A549 (cell line): Measurements from ENCODE around the gene RARB. TPM values are rescaled to one million over a fixed set of nuclear protein-coding genes. Genes with fewer than 3 reads are reported as not detected.

ENCODE experiments used
- ATAC-seq, 2 experiments: fragments of 200-7000 bp in 1 of 2; fragments of >200 bp in 1 of 2; cut with Nextera tagmentation in 1 of 2; cut with Tn5 transposase in 1 of 2; 3 replicates each; pipeline versions ENCODE4 v1.8.0 to v1.9.1; 2018 to 2020; ENCODE audit warnings: mild to moderate bottlenecking in 1 of 2, moderate library complexity in 1 of 2
- CTCF ChIA-PET: fragments of 300-600 bp; sonication (Branson Sonifier 250); formaldehyde crosslinking; extraction: SDS; loops from one replicate; lab custom pipeline; 2021; ENCODE audit warnings: antibody characterized with exemption, inconsistent platforms; lab: Yijun Ruan, JAX
- POLR2A ChIA-PET: fragments of 350-600 bp; formaldehyde crosslinking; extraction: SDS; loops from one replicate; lab custom pipeline; 2021; ENCODE audit warnings: antibody characterized with exemption, inconsistent platforms; lab: Yijun Ruan, JAX
- DNase-seq, 2 experiments: peaks; one replicate each; pipeline versions ENCODE4 v3.0.0 to v3.0.0-alpha.2; 2011 to 2016; ENCODE audit warnings: low read depth in 1 of 2, low spot score in 1 of 2
- FAIRE-seq: peaks from 2 replicates; lab custom pipeline; 2011; peaks lifted over from hg19 to GRCh38; lab: Jason Lieb, UNC
- H3K27ac ChIP-seq, 2 experiments: fragments of >200 bp; sonication (Bioruptor Twin); formaldehyde crosslinking; 3 replicates each; pipeline ENCODE4 v1.5.1; 2016 to 2017
- H3K4me1 ChIP-seq: fragments of >200 bp; sonication (Bioruptor Twin); formaldehyde crosslinking; 3 replicates; pipeline ENCODE4 v1.6.1; 2016
- H3K4me2 ChIP-seq: fragments of >200 bp; sonication (Bioruptor Twin); formaldehyde crosslinking; 3 replicates; pipeline ENCODE4 v1.6.1; 2016
- H3K4me3 ChIP-seq: fragments of >200 bp; sonication (Bioruptor Twin); formaldehyde crosslinking; 3 replicates; pipeline ENCODE4 v1.5.1; 2016
- H3K9me3 ChIP-seq: fragments of >200 bp; sonication (Bioruptor Twin); formaldehyde crosslinking; 3 replicates; pipeline ENCODE4 v1.6.1; 2016
- CBX8 ChIP-seq: fragments of 200-600 bp; sonication (generic); IDR thresholded peaks from 2 replicates; pipeline ENCODE4 v1.6.1; 2016
- CEBPB ChIP-seq, 2 experiments: fragments of >200 bp in 1 of 2; sonication (Bioruptor Twin) in 1 of 2; formaldehyde crosslinking in 1 of 2; IDR thresholded peaks; 2 replicates each; pipeline ENCODE4 v1.6.1; 2012 to 2016
- CHD4 ChIP-seq: fragments of 200-600 bp; sonication (generic); IDR thresholded peaks from 2 replicates; pipeline ENCODE4 v1.6.1; 2016; ENCODE audit warnings: antibody characterized with exemption, mild to moderate bottlenecking, borderline replicate concordance
- CTCF ChIP-seq: fragments of >200 bp; sonication (Bioruptor Twin); formaldehyde crosslinking; IDR thresholded peaks from 3 replicates; pipeline ENCODE4 v1.5.1; 2016
- ELK1 ChIP-seq: fragments of 150-350 bp; IDR thresholded peaks from 2 replicates; pipeline ENCODE4 v1.6.1; 2014; ENCODE audit warnings: low read depth, mild to moderate bottlenecking, low read length
- EP300 ChIP-seq, 2 experiments: fragments of >200 bp; sonication (Bioruptor Twin); formaldehyde crosslinking; IDR thresholded peaks; 2 replicates in 1 of 2; 3 replicates in 1 of 2; pipeline ENCODE4 v1.6.1; 2016 to 2017
- FOSB ChIP-seq: fragments of 250-450 bp; sonication (Bioruptor Pico); IDR thresholded peaks from 2 replicates; pipeline ENCODE4 v1.5.0; 2020; ENCODE audit warnings: mild to moderate bottlenecking, moderate library complexity
- FOSL2 ChIP-seq, 2 experiments: fragments of 450-650 bp in 1 of 2; fragments of >200 bp in 1 of 2; sonication (Bioruptor Twin) in 1 of 2; formaldehyde crosslinking; IDR thresholded peaks; 2 replicates each; pipeline versions ENCODE4 v1.5.0 to v1.6.1; 2016 to 2020; ENCODE audit warnings: mild to moderate bottlenecking in 1 of 2, moderate library complexity in 1 of 2
- HDAC2 ChIP-seq: fragments of 200-600 bp; sonication (generic); IDR thresholded peaks from 2 replicates; pipeline ENCODE4 v1.6.1; 2016
- HOXA7 ChIP-seq: fragments of 250-450 bp; sonication (Bioruptor Pico); IDR thresholded peaks from 2 replicates; pipeline ENCODE4 v1.5.0; 2020; ENCODE audit warnings: mild to moderate bottlenecking, moderate library complexity
- HOXB5 ChIP-seq: fragments of 250-450 bp; sonication (Bioruptor Pico); IDR thresholded peaks from 2 replicates; pipeline ENCODE4 v1.5.0; 2020; ENCODE audit warnings: mild to moderate bottlenecking, moderate library complexity
- KDM1A ChIP-seq: fragments of 200-600 bp; sonication (generic); IDR thresholded peaks from 2 replicates; pipeline ENCODE4 v1.6.1; 2016; ENCODE audit warnings: low read depth, mild to moderate bottlenecking
- MYC ChIP-seq: IDR thresholded peaks from 2 replicates; pipeline ENCODE4 v1.6.1; 2012; ENCODE audit warnings: mild to moderate bottlenecking, inconsistent platforms, low read length, improper control_type of control experiment, borderline replicate concordance
- NR3C1 ChIP-seq: fragments of >200 bp; sonication (Bioruptor Twin); formaldehyde crosslinking; IDR thresholded peaks from 3 replicates; pipeline ENCODE4 v1.6.1; 2017
- PBX3 ChIP-seq: IDR thresholded peaks from 2 replicates; pipeline ENCODE4 v1.6.1; 2012
- POLR2AphosphoS2 ChIP-seq: conservative IDR thresholded peaks from 2 replicates; pipeline ENCODE4 v1.6.1; 2012; ENCODE audit warnings: low read length, improper control_type of control experiment, inconsistent platforms
- RCOR1 ChIP-seq: fragments of 150-350 bp; IDR thresholded peaks from 2 replicates; pipeline ENCODE4 v1.6.1; 2014; ENCODE audit warnings: antibody characterized with exemption, low read length, low read depth
- RFX5 ChIP-seq: fragments of 450-650 bp; IDR thresholded peaks from 2 replicates; pipeline ENCODE4 v1.7.1; 2014; ENCODE audit warnings: antibody characterized with exemption, mild to moderate bottlenecking, moderate library complexity
- RNF2 ChIP-seq: fragments of 200-600 bp; sonication (generic); IDR thresholded peaks from 2 replicates; pipeline ENCODE4 v1.6.1; 2016; ENCODE audit warnings: low read depth, mild to moderate bottlenecking, antibody characterized with exemption, moderate library complexity, borderline replicate concordance
- SMC3 ChIP-seq: fragments of >200 bp; sonication (Bioruptor Twin); formaldehyde crosslinking; IDR thresholded peaks from 3 replicates; pipeline ENCODE4 v1.6.1; 2018; ENCODE audit warnings: inconsistent platforms
- SREBF2 ChIP-seq: fragments of 450-650 bp; IDR thresholded peaks from 2 replicates; pipeline ENCODE4 v1.6.1; 2014; ENCODE audit warnings: mild to moderate bottlenecking, moderate library complexity
- TP53 ChIP-seq: fragments of 250-450 bp; sonication (Bioruptor Pico); IDR thresholded peaks from 2 replicates; pipeline ENCODE4 v1.5.0; 2021; ENCODE audit warnings: mild to moderate bottlenecking, moderate library complexity
- ZSCAN20 ChIP-seq: fragments of 250-450 bp; sonication (Bioruptor Pico); IDR thresholded peaks from 2 replicates; pipeline ENCODE4 v1.8.0; 2022; ENCODE audit warnings: mild to moderate bottlenecking, moderate library complexity
- WGBS: methylation state at CpG from one replicate; pipeline ENCODE4 v1.1.6; 2017; ENCODE audit errors: missing lambda C conversion rate; 5-methylcytosine and 5-hydroxymethylcytosine counted together
- polyA plus RNA-seq, 4 experiments: library from polyadenylated mRNA; depleted of rRNA in 3 of 4; stranded (reverse); fragments of >200 nt; fragmentation: RNase III in 1 of 4; extraction: RNeasy Plus Mini Kit Qiagen cat#74134 plus additional on column Dnase treatment in 1 of 4; gene quantifications; 2 replicates in 3 of 4; 3 replicates in 1 of 4; pipeline ENCODE4 v1.2.3, GENCODE V29; 2011 to 2017
- TF ChIP-seq, protein P1 (sequence below): IDR thresholded peaks from 2 replicates; pipeline ENCODE4 v1.6.1; 2012; ENCODE audit warnings: low read depth, borderline replicate concordance

RARB gene
- polyA plus RNA-seq, 2 of the 4 experiments (the other 2 are of a cell fraction), result 24.5 to 30.8 TPM

- TF ChIP-seq, protein P1, sequence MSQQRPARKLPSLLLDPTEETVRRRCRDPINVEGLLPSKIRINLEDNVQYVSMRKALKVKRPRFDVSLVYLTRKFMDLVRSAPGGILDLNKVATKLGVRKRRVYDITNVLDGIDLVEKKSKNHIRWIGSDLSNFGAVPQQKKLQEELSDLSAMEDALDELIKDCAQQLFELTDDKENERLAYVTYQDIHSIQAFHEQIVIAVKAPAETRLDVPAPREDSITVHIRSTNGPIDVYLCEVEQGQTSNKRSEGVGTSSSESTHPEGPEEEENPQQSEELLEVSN, result no peak
These were observed 33.9 kb downstream of the RARB start (continued) for GRCh38 chr3:25461946-25462345.

- H3K4me3 ChIP-seq, result no peak overlapping the region
- no peak overlapping the region for H3K4me2 ChIP-seq
- no peaks in the 10 kb centered on the region for H3K9me3 ChIP-seq
- DNase-seq (no peak), ATAC-seq (no peak), FAIRE-seq (no peak)
- ChIA-PET CTCF (no interaction called here), POLR2A (no interaction called here)
- H3K27ac ChIP-seq, result no peak overlapping the region
- TF ChIP-seq MYC (no peak), EP300 (IDR thresholded peaks at IDR 0.05) (no peak), KDM1A (no peak), RNF2 (no peak)
- WGBS, result 100% methylated on average over 1 of the region's 1 CpG
- H3K4me1 ChIP-seq, result peaks cover 34% of the 10 kb centered on the region
These were observed 34.4 kb downstream of the RARB start for GRCh38 chr3:25462495-25462894.

GRCh38 chr3:25463836-25464418, 35.9 kb downstream of the RARB start:
- peak overlapping the region; percentile 21; the same call in 2 of the 3 replicates for H3K4me2 ChIP-seq
- POLR2A ChIA-PET, result interaction anchor here (0.7 to 0.9 kb wide), 2 partner anchors 15 to 36 kb away, joined by 3 read pairs; partner anchors contain the start of gene RARB
- WGBS, result 74% methylated on average over 3 of the region's 3 CpGs
- ATAC-seq (no peak), DNase-seq (no peak), FAIRE-seq (no peak)
- peak overlapping the region; percentile 23 to 43; a peak in 3 of 6 replicates for H3K27ac ChIP-seq
- no peaks in the 10 kb centered on the region for H3K9me3 ChIP-seq
- no peak overlapping the region for H3K4me3 ChIP-seq
- H3K4me1 ChIP-seq, result peaks cover 30% of the 10 kb centered on the region
- CTCF ChIA-PET, result interaction anchor here (0.7 kb wide), 1 partner anchor 9 kb away, joined by 3 read pairs; no protein-coding TSS in a partner anchor
- TF ChIP-seq FOSL2 (IDR thresholded peaks at IDR 0.05), result no peak
- TF ChIP-seq FOSL2 (CRISPR knock-in tag; IDR thresholded peaks at IDR 0.05), result no peak
- TF ChIP-seq CEBPB (IDR thresholded peaks at IDR 0.05), result 0 out of 4 replicates have a peak, but pooled peaks of 1 of the 2 experiments have one; percentile 11

- Histone ChIP-seq H3K4me1 (peaks cover 31% of the 10 kb centered on the region), H3K9me3 (no peaks in the 10 kb centered on the region), H3K27ac (peak overlapping the region; percentile 34 to 39; a peak in 4 of 6 replicates), H3K4me3 (no peak overlapping the region), H3K4me2 (peak overlapping the region; percentile 1; the same call in 1 of the 3 replicates)
- TF ChIP-seq NR3C1 (no peak), CBX8 (no peak), ELK1 (no peak), PBX3 (no peak), CTCF (no peak), FOSB (no peak), FOSL2 (IDR thresholded peaks at IDR 0.05) (no peak), FOSL2 (CRISPR knock-in tag; IDR thresholded peaks at IDR 0.05) (no peak), HDAC2 (no peak), RCOR1 (no peak), TP53 (CRISPR knock-in tag) (no peak), POLR2AphosphoS2 (no peak), RFX5 (no peak), HOXB5 (CRISPR knock-in tag) (no peak), SMC3 (no peak), ZSCAN20 (CRISPR knock-in tag) (no peak), CHD4 (no peak), HOXA7 (CRISPR knock-in tag) (no peak), SREBF2 (no peak)
- FAIRE-seq (no peak), DNase-seq (no peak), ATAC-seq (peak in 1 of 2 experiments; percentile 62; a peak in 3 of 6 replicates)
- WGBS, result 61% methylated on average over 5 of the region's 5 CpGs
- CTCF ChIA-PET, result no interaction called here
- POLR2A ChIA-PET, result no interaction called here
These were observed 37.3 kb downstream of the RARB start for GRCh38 chr3:25465266-25465860.
